Heart left ventricle (tissue), 13 donors: ENCODE measurements around the gene AFAP1.

ENCODE experiments used
- POLR2A ChIP-seq, 2 donors: fragments of 450-650 bp; IDR thresholded peaks; one replicate each; pipeline ENCODE4 v1.6.1; 2017; ENCODE audit warnings: antibody characterized with exemption in 2 of 2, mild to moderate bottlenecking in 2 of 2, moderate library complexity in 2 of 2
- TF ChIP-seq, protein P1 (sequence below), 12 donors: fragments of 200-600 bp; sonication (generic) in 4 of 12; IDR thresholded peaks; one replicate each; pipeline versions ENCODE4 v1.5.0 to v1.8.0; 2018 to 2022; ENCODE audit warnings: antibody characterized with exemption in 12 of 12, mild to moderate bottlenecking in 5 of 12
- donor health status: ischemic (EF 13 %, LVEDD 7.1; RV severe dilation, severe dysfunction).
- donor health status: DM: no; HTN: yes; CAD: no.
- donor health status: DM: no; HTN: no; CAD: no.
- donor health status: ischemic (EF 25% LVEDD 6.9; RV normal size, moderate dysfunction).
- donor health status: ischemic (EF 25% LVEDD 5.7; RV mildly dilated, moderate dysfunction).
- donor health status: ischemic (EF 35%, LVEDD 5.7; RV mildly dilated, moderate dysfunction).
- donor health status: nonischemic (EF 11% LVEDD 7.7; RV severe dilation, severe dysfunction).
- donor health status: DM: yes; HTN: yes; CAD: no.
- donor health status: PGD.
- donor health status: ischemic (EF 29% LVEDD 5.4; RV normal size, mild dysfunction).
- donor health status: nonischemic (EF 23%, LVEDD 6.1; RV moderate dilation, normal function).

GRCh38 chr4:7859326-7859725 lies 80.3 kb downstream of the AFAP1 start:
- TF ChIP-seq, protein P1, sequence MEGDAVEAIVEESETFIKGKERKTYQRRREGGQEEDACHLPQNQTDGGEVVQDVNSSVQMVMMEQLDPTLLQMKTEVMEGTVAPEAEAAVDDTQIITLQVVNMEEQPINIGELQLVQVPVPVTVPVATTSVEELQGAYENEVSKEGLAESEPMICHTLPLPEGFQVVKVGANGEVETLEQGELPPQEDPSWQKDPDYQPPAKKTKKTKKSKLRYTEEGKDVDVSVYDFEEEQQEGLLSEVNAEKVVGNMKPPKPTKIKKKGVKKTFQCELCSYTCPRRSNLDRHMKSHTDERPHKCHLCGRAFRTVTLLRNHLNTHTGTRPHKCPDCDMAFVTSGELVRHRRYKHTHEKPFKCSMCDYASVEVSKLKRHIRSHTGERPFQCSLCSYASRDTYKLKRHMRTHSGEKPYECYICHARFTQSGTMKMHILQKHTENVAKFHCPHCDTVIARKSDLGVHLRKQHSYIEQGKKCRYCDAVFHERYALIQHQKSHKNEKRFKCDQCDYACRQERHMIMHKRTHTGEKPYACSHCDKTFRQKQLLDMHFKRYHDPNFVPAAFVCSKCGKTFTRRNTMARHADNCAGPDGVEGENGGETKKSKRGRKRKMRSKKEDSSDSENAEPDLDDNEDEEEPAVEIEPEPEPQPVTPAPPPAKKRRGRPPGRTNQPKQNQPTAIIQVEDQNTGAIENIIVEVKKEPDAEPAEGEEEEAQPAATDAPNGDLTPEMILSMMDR (IDR thresholded peaks at IDR 0.05) = no peak
- no peak for TF ChIP-seq POLR2A (IDR thresholded peaks at IDR 0.05)
